HepG2 (cell line): ENCODE results near the gene ABCB10. TPM values are rescaled to one million over a fixed set of nuclear protein-coding genes. Genes with fewer than 3 reads are reported as not detected.
A peak's percentile ranks its signal among the peaks of the same experiment; 100 is the strongest.

Experiments used
- AGO1 ChIP-seq: fragments of 200-400 bp; formaldehyde crosslinking; IDR thresholded peaks from 2 replicates; pipeline ENCODE4 v1.6.1; 2017; ENCODE audit warnings: mild to moderate bottlenecking, low read depth, low read length, moderate library complexity; ENCODE audit not compliant: poor library complexity, severe bottlenecking
- FOXK1 ChIP-seq: sonication (generic); formaldehyde crosslinking; IDR thresholded peaks from 2 replicates; pipeline ENCODE4 v1.4.0; 2020; ENCODE audit warnings: low read depth, missing genetic modification reagents, borderline replicate concordance
- IKZF1 ChIP-seq: fragments of 450-650 bp; IDR thresholded peaks from 2 replicates; pipeline ENCODE4 v1.7.1; 2016
- KDM6A ChIP-seq: IDR thresholded peaks from 2 replicates; pipeline ENCODE4 v1.6.1; 2016; ENCODE audit warnings: low read depth
- POLR2A ChIP-seq, 2 experiments: IDR thresholded peaks; 2 replicates each; pipeline ENCODE4 v1.6.1; 2011; ENCODE audit warnings: low read depth in 2 of 2, low read length in 2 of 2, mild to moderate bottlenecking in 1 of 2, moderate library complexity in 1 of 2; ENCODE audit not compliant: insufficient read depth in 1 of 2
- ZFP1 ChIP-seq: IDR thresholded peaks from 2 replicates; pipeline ENCODE4 v1.6.1; 2016
- ZFP37 ChIP-seq: sonication (generic); formaldehyde crosslinking; IDR thresholded peaks from 2 replicates; pipeline ENCODE4 v1.4.0; 2020; ENCODE audit warnings: missing genetic modification reagents, borderline replicate concordance
- ZNF138 ChIP-seq: sonication (generic); formaldehyde crosslinking; IDR thresholded peaks from 2 replicates; pipeline ENCODE4 v1.5.0; 2020; ENCODE audit warnings: mild to moderate bottlenecking, low read depth, missing genetic modification reagents
- ZNF326 ChIP-seq: sonication (generic); formaldehyde crosslinking; IDR thresholded peaks from 2 replicates; pipeline ENCODE4 v1.4.0; 2020; ENCODE audit warnings: missing genetic modification reagents, borderline replicate concordance
- ZNF564 ChIP-seq: sonication (generic); formaldehyde crosslinking; IDR thresholded peaks from 2 replicates; pipeline ENCODE4 v1.8.1; 2023; ENCODE audit warnings: mild to moderate bottlenecking, missing genetic modification reagents
- ZNF570 ChIP-seq: sonication (generic); formaldehyde crosslinking; IDR thresholded peaks from 2 replicates; pipeline ENCODE4 v1.4.0; 2020; ENCODE audit warnings: mild to moderate bottlenecking, missing genetic modification reagents, borderline replicate concordance
- ZNF660 ChIP-seq: sonication (generic); formaldehyde crosslinking; IDR thresholded peaks from 2 replicates; pipeline ENCODE4 v1.5.1; 2020; ENCODE audit warnings: mild to moderate bottlenecking, low read depth, missing genetic modification reagents, borderline replicate concordance
- polyA plus RNA-seq, 8 experiments: library from polyadenylated mRNA; depleted of rRNA in 3 of 8; stranded (reverse) in 7 of 8; unstranded in 1 of 8; fragments of >200 nt; fragmentation: Illumina TruSeq in 4 of 8; extraction: Trizol in 4 of 8; gene quantifications; 2 replicates each; pipeline versions ENCODE4 v1.2.1 to v1.2.3, GENCODE V29; 2011 to 2016; ENCODE audit warnings: low read depth in 4 of 8, missing spikeins in 1 of 8, mixed read lengths in 1 of 8; ENCODE audit not compliant: insufficient read depth in 1 of 8
- total RNA-seq, 5 experiments: library from RNA; depleted of rRNA; stranded (reverse); fragments of >200 nt; fragmentation: Illumina TruSeq; extraction: Trizol; gene quantifications; 2 replicates each; pipeline ENCODE4 v1.2.3, GENCODE V29; 2016; ENCODE audit warnings: low read depth in 1 of 5
- TF ChIP-seq, protein P1 (sequence below): IDR thresholded peaks from 2 replicates; pipeline ENCODE4 v1.6.1; 2016; ENCODE audit warnings: low read depth, borderline replicate concordance
- TF ChIP-seq, protein P2 (sequence below): sonication (generic); formaldehyde crosslinking; IDR thresholded peaks from 2 replicates; pipeline ENCODE4 v1.5.0; 2020; ENCODE audit warnings: missing genetic modification reagents
- TF ChIP-seq, protein P3 (sequence below): sonication (generic); formaldehyde crosslinking; IDR thresholded peaks from 2 replicates; pipeline ENCODE4 v1.9.0; 2022; ENCODE audit warnings: low read depth, missing genetic modification reagents
- TF ChIP-seq, protein P4 (sequence below): sonication (generic); formaldehyde crosslinking; IDR thresholded peaks from 2 replicates; pipeline ENCODE4 v1.5.1; 2020; ENCODE audit warnings: missing genetic modification reagents, mild to moderate bottlenecking, borderline replicate concordance
- TF ChIP-seq, protein P5 (sequence below): sonication (generic); formaldehyde crosslinking; IDR thresholded peaks from 2 replicates; pipeline ENCODE4 v1.4.0; 2020; ENCODE audit warnings: missing genetic modification reagents, mild to moderate bottlenecking, borderline replicate concordance
- TF ChIP-seq, protein P6 (sequence below): sonication (generic); formaldehyde crosslinking; IDR thresholded peaks from 2 replicates; pipeline ENCODE4 v1.8.1; 2023; ENCODE audit warnings: mild to moderate bottlenecking, inconsistent platforms, moderate library complexity, missing genetic modification reagents, borderline replicate concordance

ABCB10 gene
- total and polyA plus RNA-seq, 2 of the 13 experiments (the other 11 are each of a cell fraction or from before 2014, with no cell fraction given) = 11.2 to 28.9 TPM

DNA sequence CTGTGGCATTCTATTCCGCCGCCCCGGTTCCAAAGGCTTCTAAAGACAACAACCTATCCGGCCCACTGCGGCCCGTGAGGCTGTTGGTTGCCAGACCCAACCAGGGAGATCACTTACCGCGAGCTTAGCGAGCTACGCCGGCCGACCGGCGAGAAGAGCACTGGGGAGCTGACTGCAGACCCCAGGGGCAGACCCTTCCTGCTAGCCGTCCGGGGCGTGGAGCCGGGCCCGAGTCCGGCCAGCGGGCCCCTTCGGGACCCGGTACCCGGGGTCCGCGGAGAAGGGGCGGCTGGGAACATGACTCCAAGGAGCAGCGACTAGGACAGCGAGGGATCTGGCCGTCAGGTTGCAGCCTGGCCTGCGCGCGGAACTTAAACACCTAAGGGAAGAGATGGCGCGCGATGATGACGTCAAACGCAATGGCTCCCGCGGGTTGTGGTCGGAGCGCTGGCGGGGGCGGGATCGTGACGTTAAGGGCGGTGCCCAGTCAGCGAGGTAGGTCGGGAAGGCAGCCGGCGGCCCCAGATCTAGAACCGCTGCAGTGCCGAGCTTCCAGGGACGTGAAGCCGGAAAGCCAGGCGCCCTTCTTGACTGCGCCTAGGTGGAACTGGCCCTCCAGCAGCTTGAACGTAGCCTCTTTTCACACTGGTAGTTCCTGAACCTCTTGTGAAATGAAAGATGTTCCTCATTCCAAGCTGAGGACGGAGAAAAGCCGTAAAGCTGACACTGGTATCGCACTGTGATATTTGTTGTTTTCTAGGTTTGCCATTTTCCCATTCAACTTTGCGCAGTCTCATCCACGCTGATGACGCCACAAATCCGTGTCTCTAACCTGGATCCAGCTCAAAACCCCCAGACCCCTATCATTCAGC, 50.3 kb downstream of the ABCB10 start, which contains the start of gene NUP133 (continued):
- TF ChIP-seq POLR2A (IDR thresholded peaks at IDR 0.05; ENCODE audit: insufficient read depth in 1 of 2, low read depth in 2 of 2, low read length in 2 of 2) (peak; percentile 93 to 96), FOXK1 (CRISPR knock-in tag) (peak; percentile 90), ZNF564 (CRISPR knock-in tag) (peak; percentile 97), KDM6A (no peak), ZNF326 (CRISPR knock-in tag) (no peak), ZNF138 (peak; percentile 73), ZNF660 (CRISPR knock-in tag) (no peak), ZNF570 (no peak), IKZF1 (no peak), ZFP1 (CRISPR knock-in tag) (0 out of 2 replicates have a peak, but pooled peaks have one; percentile 14), AGO1 (peak; percentile 47), ZFP37 (CRISPR knock-in tag) (no peak)
- TF ChIP-seq, protein P1, sequence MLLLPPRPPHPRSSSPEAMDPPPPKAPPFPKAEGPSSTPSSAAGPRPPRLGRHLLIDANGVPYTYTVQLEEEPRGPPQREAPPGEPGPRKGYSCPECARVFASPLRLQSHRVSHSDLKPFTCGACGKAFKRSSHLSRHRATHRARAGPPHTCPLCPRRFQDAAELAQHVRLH (CRISPR knock-in tag) = peak; percentile 84
- TF ChIP-seq, protein P2, sequence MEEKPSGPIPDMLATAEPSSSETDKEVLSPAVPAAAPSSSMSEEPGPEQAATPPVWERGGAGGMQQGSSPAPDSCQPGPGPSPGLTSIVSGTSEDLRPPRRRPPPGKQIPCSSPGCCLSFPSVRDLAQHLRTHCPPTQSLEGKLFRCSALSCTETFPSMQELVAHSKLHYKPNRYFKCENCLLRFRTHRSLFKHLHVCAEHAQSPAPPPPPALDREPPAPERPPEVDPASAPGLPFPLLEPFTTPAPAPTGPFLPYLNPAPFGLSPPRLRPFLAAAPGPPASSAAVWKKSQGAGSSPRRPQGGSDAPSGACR (CRISPR knock-in tag) = no peak
- TF ChIP-seq, protein P3, sequence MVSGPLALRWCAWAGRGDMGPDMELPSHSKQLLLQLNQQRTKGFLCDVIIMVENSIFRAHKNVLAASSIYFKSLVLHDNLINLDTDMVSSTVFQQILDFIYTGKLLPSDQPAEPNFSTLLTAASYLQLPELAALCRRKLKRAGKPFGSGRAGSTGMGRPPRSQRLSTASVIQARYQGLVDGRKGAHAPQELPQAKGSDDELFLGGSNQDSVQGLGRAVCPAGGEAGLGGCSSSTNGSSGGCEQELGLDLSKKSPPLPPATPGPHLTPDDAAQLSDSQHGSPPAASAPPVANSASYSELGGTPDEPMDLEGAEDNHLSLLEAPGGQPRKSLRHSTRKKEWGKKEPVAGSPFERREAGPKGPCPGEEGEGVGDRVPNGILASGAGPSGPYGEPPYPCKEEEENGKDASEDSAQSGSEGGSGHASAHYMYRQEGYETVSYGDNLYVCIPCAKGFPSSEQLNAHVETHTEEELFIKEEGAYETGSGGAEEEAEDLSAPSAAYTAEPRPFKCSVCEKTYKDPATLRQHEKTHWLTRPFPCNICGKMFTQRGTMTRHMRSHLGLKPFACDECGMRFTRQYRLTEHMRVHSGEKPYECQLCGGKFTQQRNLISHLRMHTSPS (CRISPR knock-in tag) = no peak
- TF ChIP-seq, protein P4, sequence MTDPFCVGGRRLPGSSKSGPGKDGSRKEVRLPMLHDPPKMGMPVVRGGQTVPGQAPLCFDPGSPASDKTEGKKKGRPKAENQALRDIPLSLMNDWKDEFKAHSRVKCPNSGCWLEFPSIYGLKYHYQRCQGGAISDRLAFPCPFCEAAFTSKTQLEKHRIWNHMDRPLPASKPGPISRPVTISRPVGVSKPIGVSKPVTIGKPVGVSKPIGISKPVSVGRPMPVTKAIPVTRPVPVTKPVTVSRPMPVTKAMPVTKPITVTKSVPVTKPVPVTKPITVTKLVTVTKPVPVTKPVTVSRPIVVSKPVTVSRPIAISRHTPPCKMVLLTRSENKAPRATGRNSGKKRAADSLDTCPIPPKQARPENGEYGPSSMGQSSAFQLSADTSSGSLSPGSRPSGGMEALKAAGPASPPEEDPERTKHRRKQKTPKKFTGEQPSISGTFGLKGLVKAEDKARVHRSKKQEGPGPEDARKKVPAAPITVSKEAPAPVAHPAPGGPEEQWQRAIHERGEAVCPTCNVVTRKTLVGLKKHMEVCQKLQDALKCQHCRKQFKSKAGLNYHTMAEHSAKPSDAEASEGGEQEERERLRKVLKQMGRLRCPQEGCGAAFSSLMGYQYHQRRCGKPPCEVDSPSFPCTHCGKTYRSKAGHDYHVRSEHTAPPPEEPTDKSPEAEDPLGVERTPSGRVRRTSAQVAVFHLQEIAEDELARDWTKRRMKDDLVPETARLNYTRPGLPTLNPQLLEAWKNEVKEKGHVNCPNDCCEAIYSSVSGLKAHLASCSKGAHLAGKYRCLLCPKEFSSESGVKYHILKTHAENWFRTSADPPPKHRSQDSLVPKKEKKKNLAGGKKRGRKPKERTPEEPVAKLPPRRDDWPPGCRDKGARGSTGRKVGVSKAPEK (CRISPR knock-in tag) = peak; percentile 53; the same call in 1 of the 2 replicates
- TF ChIP-seq, protein P5, sequence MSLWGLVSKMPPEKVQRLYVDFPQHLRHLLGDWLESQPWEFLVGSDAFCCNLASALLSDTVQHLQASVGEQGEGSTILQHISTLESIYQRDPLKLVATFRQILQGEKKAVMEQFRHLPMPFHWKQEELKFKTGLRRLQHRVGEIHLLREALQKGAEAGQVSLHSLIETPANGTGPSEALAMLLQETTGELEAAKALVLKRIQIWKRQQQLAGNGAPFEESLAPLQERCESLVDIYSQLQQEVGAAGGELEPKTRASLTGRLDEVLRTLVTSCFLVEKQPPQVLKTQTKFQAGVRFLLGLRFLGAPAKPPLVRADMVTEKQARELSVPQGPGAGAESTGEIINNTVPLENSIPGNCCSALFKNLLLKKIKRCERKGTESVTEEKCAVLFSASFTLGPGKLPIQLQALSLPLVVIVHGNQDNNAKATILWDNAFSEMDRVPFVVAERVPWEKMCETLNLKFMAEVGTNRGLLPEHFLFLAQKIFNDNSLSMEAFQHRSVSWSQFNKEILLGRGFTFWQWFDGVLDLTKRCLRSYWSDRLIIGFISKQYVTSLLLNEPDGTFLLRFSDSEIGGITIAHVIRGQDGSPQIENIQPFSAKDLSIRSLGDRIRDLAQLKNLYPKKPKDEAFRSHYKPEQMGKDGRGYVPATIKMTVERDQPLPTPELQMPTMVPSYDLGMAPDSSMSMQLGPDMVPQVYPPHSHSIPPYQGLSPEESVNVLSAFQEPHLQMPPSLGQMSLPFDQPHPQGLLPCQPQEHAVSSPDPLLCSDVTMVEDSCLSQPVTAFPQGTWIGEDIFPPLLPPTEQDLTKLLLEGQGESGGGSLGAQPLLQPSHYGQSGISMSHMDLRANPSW (CRISPR knock-in tag) = peak; percentile 63; the same call in 1 of the 2 replicates
- TF ChIP-seq, protein P6, sequence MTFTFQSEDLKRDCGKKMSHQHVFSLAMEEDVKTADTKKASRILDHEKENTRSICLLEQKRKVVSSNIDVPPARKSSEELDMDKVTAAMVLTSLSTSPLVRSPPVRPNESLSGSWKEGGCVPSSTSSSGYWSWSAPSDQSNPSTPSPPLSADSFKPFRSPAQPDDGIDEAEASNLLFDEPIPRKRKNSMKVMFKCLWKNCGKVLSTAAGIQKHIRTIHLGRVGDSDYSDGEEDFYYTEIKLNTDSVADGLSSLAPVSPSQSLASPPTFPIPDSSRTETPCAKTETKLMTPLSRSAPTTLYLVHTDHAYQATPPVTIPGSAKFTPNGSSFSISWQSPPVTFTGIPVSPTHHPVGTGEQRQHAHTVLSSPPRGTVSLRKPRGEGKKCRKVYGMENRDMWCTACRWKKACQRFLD = no peak
